HG03097 (cell line): ENCODE measurements around the gene GDPD2.

Source experiments
- ATAC-seq: cut with Tn5 transposase; IDR thresholded peaks from one replicate; pipeline ENCODE4 v1.9.1; 2021; ENCODE audit not compliant: unreplicated experiment, low FRiP score

The GDPD2 gene

GRCh38 chrX:70468709-70469108 is 45.6 kb downstream of the GDPD2 start:
- no peak for ATAC-seq

GRCh38 chrX:70470850-70471289 is 47.8 kb downstream of the GDPD2 start:
- ATAC-seq: no peak

DNA sequence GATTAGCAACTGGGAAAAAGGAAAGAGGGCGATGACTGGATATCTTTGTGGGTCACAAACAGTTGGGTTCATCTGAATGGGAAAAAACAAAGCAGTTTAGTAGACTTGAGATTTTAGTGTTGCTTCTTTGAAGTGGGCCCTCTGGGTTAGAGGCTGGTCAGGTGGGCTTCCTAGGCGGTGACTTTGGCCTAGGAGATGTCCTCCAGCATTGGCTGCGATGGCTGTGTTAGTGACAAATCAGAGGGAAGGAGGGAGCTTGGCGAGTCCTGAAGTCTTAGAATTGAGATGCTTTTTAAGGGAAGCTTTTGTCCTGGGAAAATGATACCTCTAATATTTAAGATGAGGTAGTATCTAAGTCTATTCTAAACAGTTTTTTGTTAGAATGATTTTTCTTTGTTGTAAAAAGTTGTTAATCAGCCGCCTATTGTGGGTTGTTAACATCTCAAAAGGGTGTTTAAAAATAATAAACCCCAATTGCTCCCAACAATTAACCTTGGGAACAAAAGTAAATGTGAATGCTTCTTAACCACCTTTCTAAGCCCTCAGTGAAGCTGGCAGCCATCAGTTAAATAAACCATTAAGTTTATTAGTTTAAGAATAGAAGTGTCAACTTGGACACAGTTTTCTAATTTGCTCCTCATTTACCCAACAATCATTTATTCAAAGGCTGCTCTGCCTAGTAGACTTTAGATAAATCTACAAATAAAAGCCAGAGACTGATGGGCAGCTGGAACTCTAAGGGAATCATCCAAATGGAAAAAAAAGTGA is 53.2 kb downstream of the GDPD2 start:
- ATAC-seq: no peak

GRCh38 chrX:70476934-70477733 is 54.0 kb downstream of the GDPD2 start:
- no peak for ATAC-seq

DNA sequence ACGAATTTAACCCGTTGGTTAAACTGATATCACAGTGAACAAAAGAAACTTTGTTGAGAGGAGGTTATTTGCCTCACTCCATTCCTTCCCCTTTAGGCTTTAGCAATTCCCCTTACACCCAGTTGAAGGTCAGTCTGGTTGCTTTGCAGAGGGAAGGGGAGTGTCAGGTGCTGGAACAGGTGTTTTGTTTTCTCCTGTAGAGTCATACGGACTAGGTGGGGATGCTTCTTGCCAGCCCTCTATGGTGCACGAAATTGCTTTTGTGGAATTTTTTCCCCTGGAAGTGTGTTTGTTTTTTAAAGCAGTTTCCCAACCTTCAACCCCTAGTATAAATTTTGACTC is 54.6 kb downstream of the GDPD2 start:
- no peak for ATAC-seq

- no peak for ATAC-seq
Measured at GRCh38 chrX:70478526-70479245, 55.6 kb downstream of the GDPD2 start.

- ATAC-seq: no peak
Measured at GRCh38 chrX:70479247-70479921, 56.3 kb downstream of the GDPD2 start.

GRCh38 chrX:70479922-70480659 is 57.0 kb downstream of the GDPD2 start:
- no peak for ATAC-seq

DNA sequence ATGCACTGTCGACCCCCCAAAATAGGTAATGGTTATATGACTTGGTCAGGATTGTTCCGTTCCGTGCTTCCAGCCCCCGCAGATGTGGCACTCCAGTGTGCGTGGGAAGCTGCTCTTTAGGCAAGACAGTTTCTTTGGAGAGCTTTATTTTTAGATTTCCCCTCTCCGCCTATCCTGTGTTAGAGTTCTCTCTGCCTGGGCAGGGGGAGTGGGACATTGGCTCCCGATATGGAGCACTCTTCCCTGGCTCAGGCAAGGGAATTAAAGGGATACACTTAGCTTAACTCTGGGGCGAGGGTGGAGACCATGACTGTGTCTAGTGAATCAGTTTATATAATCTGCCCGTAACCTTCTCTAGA is 57.5 kb downstream of the GDPD2 start:
- ATAC-seq: no peak

DNA sequence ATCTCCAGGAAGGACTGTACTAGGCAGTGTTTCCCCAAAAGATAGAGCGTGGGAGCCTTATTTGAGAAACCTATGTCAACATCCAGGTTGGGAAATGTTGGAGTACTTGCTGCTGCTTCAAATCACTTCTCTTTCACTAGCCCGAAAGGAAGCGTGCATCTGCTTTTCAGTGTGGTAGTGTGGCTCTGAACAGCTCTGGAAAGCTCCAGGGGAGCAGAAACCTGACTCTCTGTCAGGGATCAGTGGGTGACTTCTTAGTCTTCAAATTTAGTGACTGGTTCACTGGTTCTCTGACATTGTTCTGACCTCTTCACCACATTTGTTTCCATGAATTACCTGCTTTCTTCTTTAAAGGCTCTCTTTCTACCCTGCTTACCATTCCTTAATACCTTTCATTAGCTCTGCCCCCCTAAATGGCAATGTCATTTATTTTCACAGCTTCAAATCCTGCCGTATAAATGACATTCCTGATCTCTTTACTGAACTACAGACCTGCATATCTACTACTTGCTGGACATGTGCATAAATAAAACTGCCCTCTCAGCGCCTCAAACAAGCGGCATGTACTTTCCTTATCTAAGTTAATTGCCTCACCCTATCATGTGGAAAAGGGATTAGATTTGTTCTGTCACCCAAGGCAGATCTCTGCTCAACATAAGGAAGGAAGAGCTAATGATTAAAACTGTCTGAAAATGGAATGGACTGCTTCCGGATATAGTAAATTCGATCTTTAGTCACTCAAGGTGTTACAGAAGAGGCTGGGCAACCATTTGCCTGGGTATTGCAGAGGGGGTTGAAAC is 58.6 kb downstream of the GDPD2 start:
- ATAC-seq: no peak

DNA sequence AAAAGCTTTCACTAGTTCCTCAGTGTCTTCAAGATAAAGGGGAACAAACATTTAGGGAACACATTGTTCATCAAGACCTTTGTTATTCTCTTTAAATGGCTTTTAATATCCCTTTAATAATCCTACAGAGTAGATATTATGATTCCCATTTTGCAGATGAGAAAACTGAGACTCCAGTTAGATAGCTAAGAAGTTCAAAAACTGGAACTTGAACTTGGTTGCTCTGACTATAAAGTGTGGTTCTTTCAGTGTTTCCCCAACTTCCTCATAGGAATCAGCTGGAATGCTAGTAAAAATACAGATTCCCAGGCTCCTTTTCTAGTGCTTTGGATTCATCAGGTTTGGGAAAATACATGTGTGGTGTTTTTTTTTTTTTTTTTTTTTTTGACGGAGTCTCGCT is 59.2 kb downstream of the GDPD2 start:
- no peak for ATAC-seq
